ENCODE data around the gene INO80B.

- TF ChIP-seq EZH2 (IDR thresholded peaks at IDR 0.05; ENCODE audit: low read length) (no peak), CTCF (optimal IDR thresholded peaks at IDR 0.05 in 1 of 3, IDR thresholded peaks at IDR 0.05 in 1 of 3, conservative IDR thresholded peaks at IDR 0.05 in 1 of 3; ENCODE audit: extremely low read depth in 1 of 3, insufficient read depth in 2 of 3, low read length in 3 of 3) (no peak)
These were observed 30.5 kb upstream of the INO80B start for GRCh38 chr2:74424139-74424992.

All from keratinocyte (primary cell).